Epithelial cell of proximal tubule (primary cell): ENCODE data around the gene TUFM. TPM values are rescaled to one million over a fixed set of nuclear protein-coding genes. Genes with fewer than 3 reads are reported as not detected.
"Not testable (repeated sequence)": the region's sequence is repeated elsewhere in the genome, so short reads cannot be mapped to it uniquely, and the experiment has no call there.

Experiments used
- DNase-seq: peaks from one replicate; pipeline ENCODE4 v3.0.0-alpha.2; 2011; ENCODE audit warnings: low read depth
- H3K4me3 ChIP-seq: 2 replicates; pipeline ENCODE4 v1.5.1; 2011; ENCODE audit warnings: low read depth, mild to moderate bottlenecking, low read length
- CTCF ChIP-seq: conservative IDR thresholded peaks from 2 replicates; pipeline ENCODE4 v1.5.1; 2012; ENCODE audit warnings: low read depth, mild to moderate bottlenecking, low read length
- total RNA-seq: library from RNA; depleted of rRNA; stranded (reverse); fragments of >200 nt; gene quantifications from 2 replicates; pipeline ENCODE4 v1.2.3, GENCODE V29; 2015

TUFM gene
- total RNA-seq, 1 donor from 2014 or later, result 174 TPM

DNA sequence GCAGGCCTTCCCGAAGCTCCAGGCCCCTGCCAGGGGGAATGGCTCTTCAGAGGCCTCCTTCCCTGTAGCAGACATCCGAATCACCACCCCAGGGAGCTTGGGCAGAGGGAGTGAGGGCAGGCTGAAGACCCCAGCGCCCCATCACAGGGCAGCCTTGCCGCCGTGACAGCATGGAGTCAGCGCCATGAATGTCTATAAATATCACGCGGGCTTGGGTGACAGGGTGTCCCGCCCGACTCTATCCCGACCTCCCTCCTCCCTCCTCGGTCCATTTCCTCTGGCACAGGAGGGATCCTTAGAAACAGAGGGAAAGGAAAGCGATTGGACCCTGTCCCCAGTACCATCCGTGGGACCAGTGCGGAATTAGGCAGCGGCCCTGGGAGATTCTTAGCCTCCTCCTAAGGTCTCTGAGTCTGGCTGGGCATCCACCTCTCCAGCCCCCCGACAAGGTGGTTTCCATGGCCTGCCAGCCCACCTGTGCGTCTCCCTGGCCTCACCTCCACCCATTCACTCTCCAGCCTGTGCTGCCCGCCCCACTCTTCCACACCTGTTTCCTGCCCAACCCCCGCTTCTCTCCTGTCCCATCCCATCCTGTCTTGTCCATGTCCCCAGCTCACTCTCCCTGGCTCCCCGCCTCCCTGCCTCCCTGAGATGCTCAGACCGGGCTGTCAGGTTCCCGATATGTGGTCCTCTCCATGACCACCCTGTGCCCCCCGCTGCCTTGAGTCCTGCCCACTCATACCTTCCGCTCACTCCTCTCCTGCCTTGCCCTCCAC, 37.3 kb upstream of the TUFM start:
- H3K4me3 ChIP-seq, result no peak overlapping the region
- DNase-seq, result no peak

DNA sequence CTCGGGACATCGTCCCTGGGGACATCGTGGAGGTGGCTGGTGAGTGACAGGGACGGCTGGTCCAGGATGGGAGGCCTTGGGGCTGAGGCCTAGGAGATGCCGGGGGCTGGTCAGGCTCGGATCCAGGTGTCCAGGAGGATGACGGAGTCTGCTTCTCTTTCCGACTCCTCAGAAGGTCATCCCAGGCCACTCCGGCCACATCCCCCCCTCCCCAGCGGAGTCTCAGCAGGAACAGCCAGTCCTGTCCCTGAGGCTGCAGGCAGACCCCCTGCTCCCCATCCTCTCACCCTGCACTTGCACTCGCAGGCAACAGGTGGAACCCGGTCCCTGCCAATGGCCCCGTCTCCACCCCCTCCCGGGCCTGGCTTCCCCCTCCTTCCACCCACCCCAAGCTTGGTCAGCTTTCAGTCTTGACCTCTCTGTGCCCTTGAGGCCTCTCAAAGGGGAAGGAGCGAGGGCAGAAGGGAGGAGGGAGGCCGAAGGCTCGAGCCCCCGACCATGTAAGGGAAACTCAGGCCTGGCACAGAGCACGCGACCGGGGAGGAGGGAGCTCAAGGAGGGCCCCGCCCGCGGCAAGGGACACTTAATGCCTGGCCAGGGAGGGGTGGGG, 36.5 kb upstream of the TUFM start:
- DNase-seq, result no peak
- no peak overlapping the region for H3K4me3 ChIP-seq
- TF ChIP-seq CTCF, result no peak

More for the DNA sequence above, 37.3 kb upstream of the TUFM start:
- TF ChIP-seq CTCF, result no peak

GRCh38 chr16:28881565-28881964, 35.4 kb upstream of the TUFM start:
- not testable (repeated sequence) for DNase-seq, H3K4me3 ChIP-seq

DNA sequence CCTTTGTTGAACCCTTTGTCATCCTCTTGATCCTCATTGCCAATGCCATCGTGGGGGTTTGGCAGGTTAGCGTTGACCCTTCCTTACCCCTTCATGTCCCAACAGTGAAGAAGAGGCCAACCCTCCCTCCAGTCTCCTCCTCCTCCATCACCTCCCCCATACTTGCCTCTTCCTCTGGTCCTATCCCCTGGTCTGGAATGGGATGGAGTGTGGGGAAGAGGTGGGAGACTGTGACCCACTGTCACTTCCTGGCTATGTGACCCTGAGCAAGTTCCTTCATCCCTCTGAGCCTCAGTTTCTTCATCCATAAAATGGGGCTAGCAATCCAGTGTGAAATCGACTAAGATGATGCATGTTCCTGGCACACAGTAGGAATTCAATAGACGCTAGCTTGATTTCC, 34.8 kb upstream of the TUFM start:
- no peak for DNase-seq
- H3K4me3 ChIP-seq, result no peak overlapping the region
- TF ChIP-seq CTCF, result no peak

DNA sequence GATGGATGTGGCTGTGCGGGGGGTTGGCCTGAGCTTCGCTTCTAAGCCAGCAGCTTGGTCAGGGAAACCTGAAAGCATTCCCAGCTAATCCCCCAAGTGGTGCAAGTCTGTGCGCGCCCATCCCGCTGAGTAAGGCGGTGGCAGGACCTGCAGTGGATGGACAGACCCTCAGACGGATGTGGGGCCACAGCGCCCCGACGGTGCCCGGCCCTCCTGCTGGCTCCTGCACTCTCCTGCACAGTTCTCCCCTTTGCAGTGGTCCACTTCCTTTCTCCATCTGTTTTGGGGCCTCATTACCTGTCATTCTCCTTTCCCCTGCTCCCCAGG, 34.4 kb upstream of the TUFM start:
- no peak for DNase-seq
- TF ChIP-seq CTCF, result no peak
- peak overlapping the region; percentile 73 for H3K4me3 ChIP-seq

GRCh38 chr16:28879841-28880588, 33.9 kb upstream of the TUFM start:
- no peak for TF ChIP-seq CTCF
- no peak for DNase-seq
- peak overlapping the region; percentile 73 for H3K4me3 ChIP-seq

DNA sequence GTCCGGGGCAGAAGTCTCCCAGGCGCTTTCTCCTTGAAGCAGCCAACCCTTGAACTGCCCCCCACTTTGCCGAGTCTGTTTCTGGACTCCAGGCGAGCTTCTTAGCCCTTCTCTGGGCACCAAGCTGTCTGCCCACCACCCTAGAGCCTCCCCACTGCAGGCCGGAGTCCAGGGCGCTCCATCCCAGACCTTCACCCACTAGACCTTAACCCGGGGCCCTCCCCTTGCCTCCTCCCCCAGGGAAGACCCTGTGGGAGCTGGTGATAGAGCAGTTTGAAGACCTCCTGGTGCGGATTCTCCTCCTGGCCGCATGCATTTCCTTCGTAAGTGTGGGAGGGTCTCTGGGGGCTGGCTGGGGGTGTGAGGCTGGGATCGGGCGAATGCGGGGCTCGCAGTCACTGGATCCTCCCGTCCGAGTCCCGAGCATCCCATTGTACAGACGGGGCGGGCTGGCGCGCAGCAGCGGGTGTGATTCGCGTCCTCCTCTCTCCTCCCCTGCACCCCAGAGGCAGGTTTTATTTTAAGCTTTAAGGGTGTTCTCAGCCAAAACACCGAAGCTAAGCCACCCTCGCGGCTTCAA, 33.2 kb upstream of the TUFM start:
- DNase-seq, result no peak
- peak overlapping the region; percentile 73 for H3K4me3 ChIP-seq
- TF ChIP-seq CTCF, result no peak
